ENCODE results near the gene NRM.
A peak's percentile ranks its signal among the peaks of the same experiment; 100 is the strongest.

The NRM gene

GRCh38 chr6:30686908-30687658 is 3.7 kb downstream of the NRM start:
- Mint-ChIP-seq H3K27me3 (no peaks in the 10 kb centered on the region), H3K27ac (peak overlapping the region; percentile 89), H3K9me3 (ENCODE audit: low read depth) (no peaks in the 10 kb centered on the region), H3K36me3 (peaks cover 10% of the 10 kb centered on the region), H3K4me1 (ENCODE audit: low read depth) (peaks cover 40% of the 10 kb centered on the region), H3K4me3 (peak overlapping the region; percentile 93)

GRCh38 chr6:30686009-30686907 is 4.5 kb downstream of the NRM start, which contains the start of gene PPP1R18:
TSS of gene PPP1R18 (minus strand) at chr6:30686645. CDS start at chr6:30686018, 627 bp downstream.
- H3K9me3 Mint-ChIP-seq (ENCODE audit: low read depth) = no peaks in the 10 kb centered on the region
- H3K27me3 Mint-ChIP-seq = no peaks in the 10 kb centered on the region
- peaks cover 37% of the 10 kb centered on the region for H3K4me1 Mint-ChIP-seq (ENCODE audit: low read depth)
- peak within 1 kb of the TSS; percentile 93 for H3K4me3 Mint-ChIP-seq
- H3K36me3 Mint-ChIP-seq = peaks cover 12% of the 10 kb centered on the region
- peak within 1 kb of the TSS; percentile 91 for H3K27ac Mint-ChIP-seq

GRCh38 chr6:30685157-30686008 is 5.4 kb downstream of the NRM start:
- Mint-ChIP-seq H3K27me3 (no peaks in the 10 kb centered on the region), H3K36me3 (peaks cover 15% of the 10 kb centered on the region), H3K27ac (peak overlapping the region; percentile 91), H3K9me3 (ENCODE audit: low read depth) (no peaks in the 10 kb centered on the region), H3K4me3 (peak overlapping the region; percentile 93), H3K4me1 (ENCODE audit: low read depth) (peaks cover 33% of the 10 kb centered on the region)

- Mint-ChIP-seq H3K27me3 (no peaks in the 10 kb centered on the region), H3K36me3 (peaks cover 15% of the 10 kb centered on the region), H3K27ac (peak overlapping the region; percentile 99), H3K4me1 (ENCODE audit: low read depth) (peaks cover 30% of the 10 kb centered on the region), H3K9me3 (ENCODE audit: low read depth) (no peaks in the 10 kb centered on the region), H3K4me3 (peak overlapping the region; percentile 93)
These were observed 6.2 kb downstream of the NRM start for GRCh38 chr6:30684386-30685156.

GRCh38 chr6:30683980-30684338 is 6.8 kb downstream of the NRM start:
- Mint-ChIP-seq H3K4me3 (peak overlapping the region; percentile 93), H3K36me3 (peaks cover 17% of the 10 kb centered on the region), H3K27ac (peak overlapping the region; percentile 99), H3K27me3 (no peaks in the 10 kb centered on the region), H3K9me3 (ENCODE audit: low read depth) (no peaks in the 10 kb centered on the region), H3K4me1 (ENCODE audit: low read depth) (peaks cover 30% of the 10 kb centered on the region)

GRCh38 chr6:30683183-30683979 is 7.4 kb downstream of the NRM start:
- Mint-ChIP-seq H3K9me3 (ENCODE audit: low read depth) (no peaks in the 10 kb centered on the region), H3K4me1 (ENCODE audit: low read depth) (peaks cover 27% of the 10 kb centered on the region), H3K27ac (peak overlapping the region; percentile 99), H3K4me3 (peak overlapping the region; percentile 93), H3K36me3 (peaks cover 19% of the 10 kb centered on the region), H3K27me3 (no peaks in the 10 kb centered on the region)

GRCh38 chr6:30682143-30683117 is 8.4 kb downstream of the NRM start:
- H3K4me3 Mint-ChIP-seq = peak overlapping the region; percentile 93
- no peaks in the 10 kb centered on the region for H3K9me3 Mint-ChIP-seq (ENCODE audit: low read depth)
- H3K27me3 Mint-ChIP-seq = no peaks in the 10 kb centered on the region
- peak overlapping the region; percentile 99 for H3K27ac Mint-ChIP-seq
- H3K36me3 Mint-ChIP-seq = peaks cover 19% of the 10 kb centered on the region
- peaks cover 18% of the 10 kb centered on the region for H3K4me1 Mint-ChIP-seq (ENCODE audit: low read depth)

GRCh38 chr6:30681766-30682142 is 9.0 kb downstream of the NRM start:
- Mint-ChIP-seq H3K27ac (peak overlapping the region; percentile 99), H3K36me3 (peaks cover 19% of the 10 kb centered on the region), H3K27me3 (no peaks in the 10 kb centered on the region), H3K4me3 (peak overlapping the region; percentile 93), H3K9me3 (ENCODE audit: low read depth) (no peaks in the 10 kb centered on the region), H3K4me1 (ENCODE audit: low read depth) (peaks cover 18% of the 10 kb centered on the region)

GRCh38 chr6:30679765-30680535 is 10.8 kb downstream of the NRM start:
- Mint-ChIP-seq H3K36me3 (peaks cover 19% of the 10 kb centered on the region), H3K27ac (peak overlapping the region; percentile 86), H3K27me3 (no peaks in the 10 kb centered on the region), H3K4me3 (peak overlapping the region; percentile 93), H3K9me3 (ENCODE audit: low read depth) (no peaks in the 10 kb centered on the region), H3K4me1 (ENCODE audit: low read depth) (peaks cover 26% of the 10 kb centered on the region)

GRCh38 chr6:30678964-30679726 is 11.6 kb downstream of the NRM start:
- Mint-ChIP-seq H3K36me3 (peaks cover 18% of the 10 kb centered on the region), H3K27ac (peak overlapping the region; percentile 87), H3K27me3 (no peaks in the 10 kb centered on the region), H3K4me3 (peak overlapping the region; percentile 93), H3K4me1 (ENCODE audit: low read depth) (peaks cover 26% of the 10 kb centered on the region), H3K9me3 (ENCODE audit: low read depth) (no peaks in the 10 kb centered on the region)

- Mint-ChIP-seq H3K9me3 (ENCODE audit: low read depth) (no peaks in the 10 kb centered on the region), H3K4me1 (ENCODE audit: low read depth) (peaks cover 33% of the 10 kb centered on the region), H3K27ac (peak overlapping the region; percentile 86), H3K36me3 (peaks cover 10% of the 10 kb centered on the region), H3K4me3 (peak overlapping the region; percentile 17), H3K27me3 (no peaks in the 10 kb centered on the region)
These were observed 14.0 kb downstream of the NRM start for GRCh38 chr6:30676660-30677285.
